Cerebellar nuclear complex (tissue), 1 donor: ENCODE results near the gene CIROP.

ENCODE experiments used
- DNase-seq, 2 experiments: peaks; one replicate each; lab custom pipeline; 2025; lab: John Stamatoyannopoulos, UW

CIROP gene

DNA sequence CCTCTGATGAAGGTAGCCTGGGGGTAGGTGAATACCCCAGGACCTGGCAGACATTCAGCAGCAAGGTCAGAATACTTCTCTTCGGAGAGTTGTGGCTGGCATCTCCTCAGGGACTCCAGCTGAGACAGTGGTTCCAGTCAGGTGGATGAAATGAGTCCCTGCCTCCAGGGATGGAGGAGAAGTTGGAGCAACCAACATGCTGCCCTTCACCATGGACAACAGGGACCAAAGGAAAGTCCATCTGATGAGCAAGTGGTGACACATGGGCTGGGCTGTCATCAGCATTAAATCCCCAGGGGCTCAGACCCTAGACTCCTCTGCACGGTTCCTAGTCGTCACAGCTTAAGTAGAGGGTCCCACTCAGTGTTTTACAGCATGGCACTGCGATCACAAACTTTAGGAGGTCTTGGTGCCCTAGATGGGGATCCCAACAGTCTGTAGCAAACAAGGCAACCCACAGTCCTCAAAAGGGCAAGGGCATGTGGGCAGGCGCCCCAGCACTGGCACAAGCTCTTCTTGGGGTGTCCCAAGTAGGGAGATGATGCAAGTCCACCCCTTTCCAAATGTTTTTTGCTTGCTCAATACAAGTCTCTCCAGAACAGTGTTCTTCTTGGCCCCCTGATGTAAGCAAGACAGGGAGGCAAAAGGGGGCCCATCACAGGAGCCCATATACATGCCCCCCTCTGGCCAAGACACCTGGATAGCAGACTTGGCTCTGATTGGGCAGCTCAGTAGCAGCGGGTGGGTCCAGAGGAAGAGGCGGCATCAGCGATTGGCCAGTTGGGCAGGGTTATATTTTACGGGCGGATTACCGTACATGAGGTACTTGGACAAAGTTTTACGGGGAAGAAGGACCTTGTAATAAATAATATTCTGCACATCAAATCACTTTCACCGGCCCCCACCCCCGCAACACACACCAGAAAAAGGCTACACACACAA, 36.7 kb downstream of the CIROP start:
- no peak for DNase-seq

DNA sequence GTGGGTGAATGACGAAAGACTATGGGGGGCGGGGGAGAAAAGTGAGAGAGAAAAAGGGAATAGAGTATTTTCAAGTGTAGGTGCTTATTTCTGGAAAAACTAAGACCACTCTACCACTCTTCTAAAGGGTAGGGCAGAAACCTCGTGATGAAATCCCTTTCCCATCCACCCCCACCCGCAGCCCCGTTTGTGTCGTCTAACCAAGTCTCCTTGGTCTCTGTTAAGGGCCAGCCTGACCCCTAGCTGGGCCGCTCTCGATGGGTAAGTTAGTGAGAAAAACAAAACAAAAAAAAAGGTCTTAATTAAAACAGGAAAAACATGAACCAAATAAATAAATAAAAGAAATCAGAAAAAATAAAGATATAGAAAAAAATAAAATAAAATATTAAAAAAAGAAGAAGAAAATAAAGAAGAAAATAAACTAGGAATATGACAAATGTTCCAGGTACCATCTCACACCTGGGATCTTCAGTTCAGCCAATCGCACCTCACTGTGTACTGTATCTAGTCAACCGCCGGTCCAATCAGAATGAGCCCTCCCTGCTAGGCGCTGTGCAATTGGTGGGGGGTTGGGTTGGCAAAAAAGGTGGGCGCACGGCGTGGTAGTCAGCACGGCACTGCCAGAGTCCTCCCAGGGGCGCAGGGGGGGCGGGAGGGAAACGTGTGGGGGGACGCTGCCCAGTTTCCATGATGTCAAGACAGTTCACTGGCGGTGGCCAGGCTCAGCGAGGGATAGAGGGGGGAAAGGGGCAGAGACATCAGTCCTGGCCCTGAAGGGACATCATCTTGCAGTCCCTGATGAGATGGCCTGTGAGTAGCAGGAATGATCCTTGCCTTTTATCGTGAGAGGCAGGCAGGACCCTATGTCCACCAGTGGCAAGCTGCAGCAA, 37.7 kb downstream of the CIROP start:
- no peak for DNase-seq

GRCh38 chr14:23066368-23066767, 38.4 kb downstream of the CIROP start:
- no peak for DNase-seq

GRCh38 chr14:23063601-23064000, 41.2 kb downstream of the CIROP start:
- no peak for DNase-seq

DNA sequence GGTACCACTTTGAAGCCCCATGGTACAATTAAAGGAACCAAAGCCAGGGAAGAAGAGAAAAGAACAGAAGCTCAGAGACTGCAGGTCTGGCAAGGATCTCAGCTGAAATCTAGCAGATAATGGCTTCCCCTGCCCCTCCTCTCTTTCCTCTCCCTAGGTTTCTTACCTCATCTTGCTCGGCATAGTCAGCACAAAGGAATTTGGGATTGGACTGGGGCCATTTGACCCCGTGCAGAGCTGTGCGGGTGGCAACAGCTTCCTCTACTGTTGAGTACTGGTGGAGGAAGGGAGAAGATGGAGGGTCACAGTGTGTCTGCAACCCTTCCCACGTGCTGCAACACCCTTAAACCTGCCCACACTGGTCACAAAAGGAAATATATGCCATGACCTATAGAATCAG, 42.8 kb downstream of the CIROP start:
- no peak for DNase-seq

- DNase-seq = no peak
These were observed 44.1 kb downstream of the CIROP start for GRCh38 chr14:23060536-23061260.

- no peak for DNase-seq
These were observed 45.9 kb downstream of the CIROP start for GRCh38 chr14:23058654-23059504.

DNA sequence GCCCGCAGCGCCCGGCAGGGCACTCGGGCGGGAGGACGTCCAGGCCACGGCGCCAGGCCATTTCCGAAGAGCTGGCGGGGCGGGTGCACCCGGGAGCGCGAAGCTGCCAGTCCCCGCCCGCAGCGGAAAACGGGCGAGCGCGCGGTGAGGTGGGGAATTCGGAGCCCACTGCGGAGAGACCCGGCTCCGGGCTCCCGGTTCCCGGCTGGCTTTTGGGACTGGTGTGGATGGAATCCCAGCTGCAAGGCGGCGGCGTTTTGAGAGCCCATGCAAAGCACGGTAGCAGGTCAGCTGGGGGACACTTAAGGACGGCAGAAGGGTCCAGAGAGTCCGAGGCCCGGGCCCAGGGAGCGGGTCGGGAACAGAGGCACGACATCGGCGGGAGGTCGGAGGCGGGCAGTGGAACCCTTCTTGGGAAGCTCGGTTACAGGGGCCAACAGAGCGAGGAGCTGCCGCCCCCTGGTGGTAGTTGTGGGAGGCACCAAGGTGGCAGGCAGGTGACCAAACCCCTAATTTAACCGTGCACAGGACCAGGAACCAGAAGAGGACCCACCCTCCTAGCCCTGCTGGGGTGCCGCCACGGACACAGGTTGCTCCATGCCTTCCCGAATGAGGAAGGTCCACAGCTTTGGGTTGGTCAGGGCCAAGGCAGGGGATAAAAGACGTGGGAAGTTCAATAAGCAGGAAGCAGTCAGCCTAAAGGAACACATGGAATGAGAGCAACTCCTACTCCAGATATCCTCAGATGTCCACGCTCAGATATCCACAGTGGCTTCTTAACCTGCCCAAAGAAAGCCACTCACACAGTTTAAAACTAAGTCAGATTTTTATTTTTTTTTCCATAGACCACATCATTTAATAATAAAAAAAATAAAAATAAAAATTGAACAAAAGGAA, 46.8 kb downstream of the CIROP start:
- DNase-seq = no peak

GRCh38 chr14:23056956-23057756, 47.6 kb downstream of the CIROP start, which contains the start of gene CDH24:
TSS of gene CDH24 (minus strand) at chr14:23057520. CDS start at chr14:23055733, 1,787 bp downstream.
- no peak for DNase-seq

- DNase-seq = no peak
These were observed 48.4 kb downstream of the CIROP start for GRCh38 chr14:23056145-23056955.

GRCh38 chr14:23055621-23056144, 49.1 kb downstream of the CIROP start:
- DNase-seq = no peak

- DNase-seq = no peak
These were observed 49.6 kb downstream of the CIROP start for GRCh38 chr14:23055147-23055550.

GRCh38 chr14:23054000-23054811, 50.6 kb downstream of the CIROP start:
- no peak for DNase-seq

DNA sequence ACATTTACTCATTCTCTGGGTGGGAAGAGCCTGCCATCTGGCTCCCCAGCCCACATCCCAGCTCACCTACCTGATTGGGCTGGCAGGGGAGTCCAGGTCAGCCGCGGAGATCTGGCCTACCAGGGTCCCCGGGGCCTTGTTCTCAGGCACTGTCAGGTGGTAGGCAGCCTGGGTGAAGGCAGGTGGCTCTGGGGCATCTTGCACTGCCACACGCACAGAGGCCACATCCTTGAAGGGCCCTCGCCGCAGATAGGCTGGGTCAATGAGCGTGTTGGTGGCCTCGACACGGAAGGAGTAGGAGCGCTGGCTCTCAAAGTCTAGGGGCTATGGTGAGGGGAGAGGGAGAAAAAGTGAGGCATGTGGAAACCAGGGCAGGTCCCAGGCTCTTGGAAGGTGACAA, 51.4 kb downstream of the CIROP start:
- DNase-seq = no peak

GRCh38 chr14:23052671-23053070, 52.1 kb downstream of the CIROP start:
- no peak for DNase-seq

DNA sequence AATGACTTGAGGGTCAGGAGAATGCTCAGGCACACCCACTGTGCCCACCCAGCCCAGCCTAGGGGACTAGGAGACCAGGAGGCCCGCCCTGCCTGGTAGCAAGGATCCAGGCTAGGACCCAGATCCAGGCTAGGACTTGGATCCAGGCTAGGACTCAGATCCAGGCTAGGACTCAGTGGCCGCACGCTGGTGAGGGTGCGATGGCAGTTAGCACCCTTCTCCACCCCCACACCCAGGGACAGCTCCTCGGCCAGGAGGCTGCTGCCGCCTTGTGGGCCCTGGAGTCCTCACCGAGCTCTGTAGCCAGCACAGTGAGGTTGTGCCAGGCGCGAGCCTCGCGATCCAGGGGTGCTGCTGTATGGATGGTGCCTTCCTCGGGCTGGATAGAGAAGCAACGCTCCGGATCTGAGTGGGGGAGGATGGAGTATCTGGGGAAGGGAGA, 52.6 kb downstream of the CIROP start:
- DNase-seq = no peak
